NT2/D1 (cell line): ENCODE measurements around the gene CHTF18.

Source experiments
- DNase-seq: peaks from one replicate; pipeline ENCODE4 v3.0.0-alpha.2; 2011; ENCODE audit warnings: low read depth, low spot score
- H3K27me3 ChIP-seq: 2 replicates; pipeline ENCODE4 v1.6.0; 2011; ENCODE audit warnings: mild to moderate bottlenecking; ENCODE audit not compliant: insufficient read length, insufficient read depth
- H3K36me3 ChIP-seq: 2 replicates; pipeline ENCODE4 v1.6.1; 2011; ENCODE audit warnings: mild to moderate bottlenecking, low read length, mixed read lengths; ENCODE audit not compliant: insufficient read depth, insufficient read length
- H3K4me1 ChIP-seq: 2 replicates; pipeline ENCODE4 v1.5.1; 2011; ENCODE audit not compliant: insufficient read depth, insufficient read length
- H3K4me3 ChIP-seq: 2 replicates; pipeline ENCODE4 v1.5.1; 2011; ENCODE audit warnings: low read depth; ENCODE audit not compliant: insufficient read length
- H3K9ac ChIP-seq: 2 replicates; pipeline ENCODE4 v1.6.0; 2011; ENCODE audit warnings: low read depth; ENCODE audit not compliant: insufficient read length
- H3K9me3 ChIP-seq: 2 replicates; pipeline ENCODE4 v1.5.1; 2011; ENCODE audit warnings: mild to moderate bottlenecking, low read length; ENCODE audit not compliant: insufficient read depth
- SUZ12 ChIP-seq: IDR thresholded peaks from 2 replicates; pipeline ENCODE4 v1.6.1; 2011; ENCODE audit not compliant: insufficient read length, insufficient read depth; ENCODE audit errors: extremely low read depth
- YY1 ChIP-seq: IDR thresholded peaks from 2 replicates; pipeline ENCODE4 v1.6.1; 2011; ENCODE audit not compliant: insufficient read length, insufficient read depth
- ZNF274 ChIP-seq: IDR thresholded peaks from 2 replicates; pipeline ENCODE4 v1.6.1; 2011; ENCODE audit warnings: mild to moderate bottlenecking, low read depth, low read length

The CHTF18 gene

GRCh38 chr16:844638-845350, 56.4 kb downstream of the CHTF18 start:
- no peaks in the 10 kb centered on the region for H3K27me3 ChIP-seq
- H3K4me3 ChIP-seq = no peak overlapping the region
- H3K9me3 ChIP-seq = 0 out of 2 replicates have a peak, but pooled peaks cover under 1% of the 10 kb centered on the region
- H3K9ac ChIP-seq = no peak overlapping the region
- H3K4me1 ChIP-seq = peaks cover 19% of the 10 kb centered on the region
- H3K36me3 ChIP-seq = no peaks in the 10 kb centered on the region
- DNase-seq = no peak
- no peak for TF ChIP-seq SUZ12
- no peak for TF ChIP-seq ZNF274
- no peak for TF ChIP-seq YY1

GRCh38 chr16:845351-845745, 56.9 kb downstream of the CHTF18 start:
- Histone ChIP-seq H3K4me1 (peaks cover 14% of the 10 kb centered on the region), H3K9me3 (peaks cover 6% of the 10 kb centered on the region; the same call in 1 of the 2 replicates), H3K4me3 (no peak overlapping the region), H3K9ac (no peak overlapping the region), H3K36me3 (no peaks in the 10 kb centered on the region), H3K27me3 (no peaks in the 10 kb centered on the region)
- DNase-seq = no peak
- no peak for TF ChIP-seq SUZ12
- no peak for TF ChIP-seq ZNF274
- TF ChIP-seq YY1 = no peak

GRCh38 chr16:847151-847550, 58.7 kb downstream of the CHTF18 start:
- peaks cover 18% of the 10 kb centered on the region; the same call in 1 of the 2 replicates for H3K9me3 ChIP-seq
- no peak overlapping the region for H3K9ac ChIP-seq
- H3K27me3 ChIP-seq = no peaks in the 10 kb centered on the region
- no peaks in the 10 kb centered on the region for H3K36me3 ChIP-seq
- TF ChIP-seq SUZ12 (no peak), ZNF274 (no peak), YY1 (no peak)
- no peak for DNase-seq
- H3K4me3 ChIP-seq = no peak overlapping the region
- peaks cover 7% of the 10 kb centered on the region for H3K4me1 ChIP-seq
